SK-N-SH treated with all-trans-retinoic acid at 6 μM for 48 hours (cell line): ENCODE data around the gene MUC12.

Experiments used
- ATAC-seq: fragments of 200-7000 bp; cut with Tn5 transposase; 3 replicates; pipeline ENCODE4 v1.9.1; 2020; ENCODE audit warnings: mild to moderate bottlenecking, moderate library complexity
- ARNTL ChIP-seq: fragments of 450-650 bp; formaldehyde crosslinking; IDR thresholded peaks from 2 replicates; pipeline ENCODE4 v1.5.0; 2020; ENCODE audit warnings: low read depth, mild to moderate bottlenecking, moderate library complexity, borderline replicate concordance
- BACH2 ChIP-seq: fragments of 250-450 bp; sonication (Bioruptor Pico); IDR thresholded peaks from 2 replicates; pipeline ENCODE4 v1.9.0; 2021; ENCODE audit warnings: mild to moderate bottlenecking, borderline replicate concordance
- CREB5 ChIP-seq: fragments of 250-450 bp; sonication (Bioruptor Pico); IDR thresholded peaks from 2 replicates; pipeline ENCODE4 v1.5.1; 2020; ENCODE audit warnings: low read depth, mild to moderate bottlenecking, moderate library complexity
- CSRNP3 ChIP-seq: fragments of 250-450 bp; sonication (Bioruptor Pico); IDR thresholded peaks from 2 replicates; pipeline ENCODE4 v1.5.1; 2021; ENCODE audit warnings: mild to moderate bottlenecking, moderate library complexity
- ESRRG ChIP-seq: fragments of 250-450 bp; sonication (Bioruptor Pico); IDR thresholded peaks from 2 replicates; pipeline ENCODE4 v1.6.1; 2021; ENCODE audit warnings: mild to moderate bottlenecking
- GLIS3 ChIP-seq: fragments of 250-450 bp; sonication (Bioruptor Pico); IDR thresholded peaks from 2 replicates; pipeline ENCODE4 v1.5.0; 2020; ENCODE audit warnings: mild to moderate bottlenecking, moderate library complexity
- ISL1 ChIP-seq: fragments of 250-450 bp; sonication (Bioruptor Pico); IDR thresholded peaks from 2 replicates; pipeline ENCODE4 v2.1.2; 2022; ENCODE audit warnings: mild to moderate bottlenecking, moderate library complexity
- OSR1 ChIP-seq: fragments of 250-450 bp; sonication (Bioruptor Pico); IDR thresholded peaks from 2 replicates; pipeline ENCODE4 v1.8.0; 2022; ENCODE audit warnings: moderate library complexity, mild to moderate bottlenecking, inconsistent platforms
- PATZ1 ChIP-seq: fragments of 250-450 bp; sonication (Bioruptor Pico); IDR thresholded peaks from 2 replicates; pipeline ENCODE4 v1.8.0; 2020; ENCODE audit warnings: mild to moderate bottlenecking, moderate library complexity, borderline replicate concordance
- POU6F1 ChIP-seq: fragments of 250-450 bp; sonication (Bioruptor Pico); IDR thresholded peaks from 2 replicates; pipeline ENCODE4 v1.8.0; 2021; ENCODE audit warnings: low read depth, mild to moderate bottlenecking, moderate library complexity, borderline replicate concordance
- PPARA ChIP-seq: fragments of 250-450 bp; sonication (Bioruptor Pico); IDR thresholded peaks from 2 replicates; pipeline ENCODE4 v1.5.0; 2020; ENCODE audit warnings: mild to moderate bottlenecking, borderline replicate concordance
- RARB ChIP-seq: fragments of 250-450 bp; sonication (Bioruptor Pico); IDR thresholded peaks from 2 replicates; pipeline ENCODE4 v1.8.0; 2021; ENCODE audit warnings: mild to moderate bottlenecking, moderate library complexity
- SNAI2 ChIP-seq: fragments of 250-450 bp; sonication (Bioruptor Pico); IDR thresholded peaks from 2 replicates; pipeline ENCODE4 v1.5.0; 2020; ENCODE audit warnings: mild to moderate bottlenecking, moderate library complexity
- TCF4 ChIP-seq: fragments of 250-450 bp; sonication (Bioruptor Pico); IDR thresholded peaks from 2 replicates; pipeline ENCODE4 v1.8.0; 2021; ENCODE audit warnings: mild to moderate bottlenecking, moderate library complexity, borderline replicate concordance
- TOX ChIP-seq: fragments of 250-450 bp; sonication (Bioruptor Pico); IDR thresholded peaks from 2 replicates; pipeline ENCODE4 v1.8.0; 2021; ENCODE audit warnings: mild to moderate bottlenecking, moderate library complexity, borderline replicate concordance
- TSHZ2 ChIP-seq: fragments of 250-450 bp; sonication (Bioruptor Pico); IDR thresholded peaks from 2 replicates; pipeline ENCODE4 v1.5.0; 2020; ENCODE audit warnings: mild to moderate bottlenecking, moderate library complexity
- ZC3H10 ChIP-seq: fragments of 250-450 bp; sonication (Bioruptor Pico); IDR thresholded peaks from 2 replicates; pipeline ENCODE4 v1.5.1; 2021; ENCODE audit warnings: mild to moderate bottlenecking, moderate library complexity
- ZNF565 ChIP-seq: fragments of 450-650 bp; formaldehyde crosslinking; conservative IDR thresholded peaks from 2 replicates; pipeline ENCODE4 v1.5.0; 2020; ENCODE audit warnings: low read depth, mild to moderate bottlenecking, moderate library complexity
- ZNF70 ChIP-seq: fragments of 450-650 bp; formaldehyde crosslinking; IDR thresholded peaks from 2 replicates; pipeline ENCODE4 v1.5.0; 2020; ENCODE audit warnings: mild to moderate bottlenecking, moderate library complexity
- ZNF8 ChIP-seq: fragments of 450-650 bp; formaldehyde crosslinking; IDR thresholded peaks from 2 replicates; pipeline ENCODE4 v1.5.0; 2020; ENCODE audit warnings: mild to moderate bottlenecking, moderate library complexity

MUC12 gene

GRCh38 chr7:100966542-100967291, 2.6 kb upstream of the MUC12 start (continued):
- TF ChIP-seq TSHZ2 (CRISPR knock-in tag) (no peak), ARNTL (no peak)

- peak; percentile 3; the same call in 1 of the 3 replicates for ATAC-seq
- TF ChIP-seq TOX (CRISPR knock-in tag), result no peak
- no peak for TF ChIP-seq ESRRG (CRISPR knock-in tag)
- no peak for TF ChIP-seq GLIS3 (CRISPR knock-in tag)
- TF ChIP-seq ISL1 (CRISPR knock-in tag), result no peak
- TF ChIP-seq ZC3H10, result no peak
- TF ChIP-seq SNAI2, result no peak
- no peak for TF ChIP-seq PPARA (CRISPR knock-in tag)
- no peak for TF ChIP-seq ARNTL
- no peak for TF ChIP-seq TCF4 (CRISPR knock-in tag)
- TF ChIP-seq OSR1 (CRISPR knock-in tag), result no peak
- TF ChIP-seq PATZ1 (CRISPR knock-in tag), result no peak
- no peak for TF ChIP-seq ZNF565 (CRISPR knock-in tag)
- no peak for TF ChIP-seq TSHZ2 (CRISPR knock-in tag)
- TF ChIP-seq ZNF8 (CRISPR knock-in tag), result no peak
- no peak for TF ChIP-seq RARB (CRISPR knock-in tag)
- no peak for TF ChIP-seq CREB5 (CRISPR knock-in tag)
- no peak for TF ChIP-seq ZNF70 (CRISPR knock-in tag)
- no peak for TF ChIP-seq BACH2 (CRISPR knock-in tag)
- no peak for TF ChIP-seq POU6F1
- no peak for TF ChIP-seq CSRNP3 (CRISPR knock-in tag)
Measured at GRCh38 chr7:100967292-100967863, 2.0 kb upstream of the MUC12 start.
